T-helper 17 cell (primary cell): ENCODE measurements around the gene NLK. TPM values are rescaled to one million over a fixed set of nuclear protein-coding genes. Genes with fewer than 3 reads are reported as not detected.

Experiments used
- ATAC-seq: fragments of 150-1000 bp; cut with Tn5 transposase; 2 replicates; pipeline ENCODE4 v1.10.0; 2021; ENCODE audit warnings: mild to moderate bottlenecking, moderate library complexity
- DNase-seq, 3 donors: peaks; one replicate each; pipeline versions ENCODE4 v3.0.0 to v3.0.0-alpha.2; 2020 to 2021
- H3K9me3 ChIP-seq: one replicate; pipeline ENCODE4 v1.7.0; 2013; ENCODE audit warnings: low read length, mild to moderate bottlenecking; ENCODE audit not compliant: control insufficient read depth, poor library complexity, severe bottlenecking
- H3K27ac Mint-ChIP-seq: one replicate; pipeline ENCODE4 v1.8.0; 2022; ENCODE audit warnings: mild to moderate bottlenecking, moderate library complexity, mixed read lengths
- H3K27me3 Mint-ChIP-seq: one replicate; pipeline ENCODE4 v1.8.0; 2022; ENCODE audit warnings: mixed read lengths
- H3K36me3 Mint-ChIP-seq: one replicate; pipeline ENCODE4 v1.8.0; 2022; ENCODE audit warnings: low read depth, mixed read lengths
- H3K4me1 Mint-ChIP-seq: one replicate; pipeline ENCODE4 v1.8.0; 2022; ENCODE audit warnings: mild to moderate bottlenecking, mixed read lengths
- H3K4me3 Mint-ChIP-seq: one replicate; pipeline ENCODE4 v1.8.0; 2022; ENCODE audit warnings: mild to moderate bottlenecking, moderate library complexity, mixed read lengths
- total RNA-seq, 4 donors: library from RNA in 2 of 4; stranded (reverse) in 2 of 4; gene quantifications; one replicate each; pipeline ENCODE4 v1.2.3 and lab custom pipeline; 2022 to 2026

Gene NLK
- total RNA-seq, 2 donors from 2014 or later, result 12.3 to 15.1 TPM

GRCh38 chr17:28115046-28115445 is 72.6 kb downstream of the NLK start:
- DNase-seq, result no peak

DNA sequence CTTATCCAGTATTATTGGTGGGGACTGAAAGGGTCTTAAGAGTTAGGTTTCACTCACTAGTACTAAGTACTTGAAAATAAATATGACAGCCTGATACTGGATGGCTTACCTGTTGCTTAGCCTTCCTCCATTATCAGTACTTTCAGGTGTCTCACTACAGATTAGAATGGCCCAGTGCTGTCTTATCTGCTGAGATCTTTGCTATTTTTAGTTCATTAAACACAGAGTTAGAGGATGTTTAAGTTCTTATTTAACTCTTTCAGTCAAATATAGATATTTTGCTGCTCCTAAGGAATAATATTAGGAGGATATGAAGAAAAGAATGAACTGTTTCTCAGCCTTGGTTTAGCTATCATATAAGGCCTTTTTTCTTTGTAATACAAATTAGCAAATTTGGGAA is 74.8 kb downstream of the NLK start:
- H3K36me3 Mint-ChIP-seq, result peaks cover under 1% of the 10 kb centered on the region
- no peaks in the 10 kb centered on the region for H3K9me3 ChIP-seq
- no peak overlapping the region for H3K27ac Mint-ChIP-seq
- H3K4me1 Mint-ChIP-seq, result peaks cover 18% of the 10 kb centered on the region
- H3K27me3 Mint-ChIP-seq, result no peaks in the 10 kb centered on the region
- ATAC-seq (no peak), DNase-seq (no peak)
- no peak overlapping the region for H3K4me3 Mint-ChIP-seq

More at GRCh38 chr17:28115046-28115445, 72.6 kb downstream of the NLK start:
- H3K4me1 Mint-ChIP-seq, result peaks cover 18% of the 10 kb centered on the region
- H3K9me3 ChIP-seq, result no peaks in the 10 kb centered on the region
- no peaks in the 10 kb centered on the region for H3K36me3 Mint-ChIP-seq
- no peak overlapping the region for H3K4me3 Mint-ChIP-seq
- no peak overlapping the region for H3K27ac Mint-ChIP-seq
- no peak for ATAC-seq
- no peaks in the 10 kb centered on the region for H3K27me3 Mint-ChIP-seq

GRCh38 chr17:28118362-28118761 is 75.9 kb downstream of the NLK start:
- H3K36me3 Mint-ChIP-seq, result peaks cover 5% of the 10 kb centered on the region
- H3K9me3 ChIP-seq, result no peaks in the 10 kb centered on the region
- no peaks in the 10 kb centered on the region for H3K27me3 Mint-ChIP-seq
- DNase-seq, result no peak
- peak overlapping the region; percentile 50 for H3K4me3 Mint-ChIP-seq
- no peak for ATAC-seq
- H3K27ac Mint-ChIP-seq, result peak overlapping the region; percentile 62
- peaks cover 18% of the 10 kb centered on the region for H3K4me1 Mint-ChIP-seq

DNA sequence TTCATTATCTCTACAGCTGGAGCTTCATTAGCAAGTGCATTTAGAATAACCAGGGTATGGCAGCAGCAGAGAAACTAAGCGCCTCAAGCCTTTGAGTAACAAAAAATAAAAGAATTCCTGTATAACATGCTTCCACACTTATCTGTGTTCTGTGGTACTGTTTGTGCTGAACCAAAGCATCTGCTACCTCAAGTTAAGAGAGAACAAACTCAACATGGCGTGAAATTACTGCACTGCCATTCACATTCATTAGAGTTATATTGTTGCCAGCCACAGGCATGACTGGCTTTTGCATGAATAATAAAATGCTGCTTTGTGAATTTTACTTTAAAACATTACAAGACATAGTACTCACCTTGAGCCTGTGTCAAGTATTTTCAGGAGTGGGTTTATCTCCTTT is 76.6 kb downstream of the NLK start:
- H3K9me3 ChIP-seq, result no peaks in the 10 kb centered on the region
- DNase-seq (no peak), ATAC-seq (no peak)
- Mint-ChIP-seq H3K36me3 (peaks cover 5% of the 10 kb centered on the region), H3K4me1 (peaks cover 18% of the 10 kb centered on the region), H3K4me3 (no peak overlapping the region), H3K27me3 (no peaks in the 10 kb centered on the region), H3K27ac (peak overlapping the region; percentile 62)

DNA sequence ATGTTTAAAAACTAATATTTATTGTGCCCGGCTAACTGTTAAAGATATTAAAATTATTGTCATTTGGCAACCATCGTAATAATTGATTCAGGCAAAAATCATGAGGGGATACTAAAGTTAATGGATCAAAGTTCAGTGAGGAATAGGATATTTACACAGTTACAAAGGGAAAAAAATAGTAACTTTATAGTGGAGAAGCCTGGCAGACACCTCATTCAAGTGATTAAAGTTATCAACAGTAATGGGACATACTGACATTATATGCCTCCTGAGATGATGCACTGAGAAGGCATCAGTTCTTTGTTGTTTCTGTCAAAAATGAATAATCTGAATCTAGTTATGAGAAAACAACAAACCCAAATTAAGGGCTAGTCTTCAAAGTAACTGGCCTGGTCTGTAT is 77.1 kb downstream of the NLK start:
- H3K9me3 ChIP-seq, result no peaks in the 10 kb centered on the region
- Mint-ChIP-seq H3K27ac (no peak overlapping the region), H3K36me3 (peaks cover 5% of the 10 kb centered on the region), H3K4me1 (peaks cover 17% of the 10 kb centered on the region), H3K27me3 (no peaks in the 10 kb centered on the region), H3K4me3 (no peak overlapping the region)
- ATAC-seq, result no peak
- no peak for DNase-seq

- ATAC-seq, result no peak
- Mint-ChIP-seq H3K36me3 (peaks cover 5% of the 10 kb centered on the region), H3K27me3 (no peaks in the 10 kb centered on the region), H3K4me1 (peaks cover 12% of the 10 kb centered on the region), H3K27ac (no peak overlapping the region), H3K4me3 (no peak overlapping the region)
- H3K9me3 ChIP-seq, result no peaks in the 10 kb centered on the region
- no peak for DNase-seq
Observed at GRCh38 chr17:28120766-28121165, 78.3 kb downstream of the NLK start.

DNA sequence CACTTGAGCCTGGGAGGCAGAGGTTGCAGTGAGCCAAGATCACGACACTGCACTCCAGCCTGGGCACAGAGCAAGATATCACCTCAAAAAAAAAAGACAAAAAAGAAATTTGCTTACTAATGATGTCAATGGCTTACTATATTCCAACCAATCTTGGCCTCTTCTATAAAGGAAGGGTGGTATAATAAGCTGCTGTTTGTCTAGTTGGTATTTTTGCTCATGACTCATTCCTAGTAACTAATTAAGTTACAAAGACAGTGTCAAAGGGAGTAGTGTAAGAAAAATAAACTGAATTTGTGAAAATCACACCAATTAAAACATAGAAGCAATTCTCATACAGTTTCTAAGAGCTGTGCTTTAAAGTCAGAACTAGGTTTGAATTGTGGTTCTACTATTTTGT is 82.5 kb downstream of the NLK start:
- ATAC-seq (no peak), DNase-seq (no peak)
- H3K9me3 ChIP-seq, result no peaks in the 10 kb centered on the region
- Mint-ChIP-seq H3K27ac (no peak overlapping the region), H3K4me1 (no peaks in the 10 kb centered on the region), H3K36me3 (peaks cover 5% of the 10 kb centered on the region), H3K4me3 (no peak overlapping the region), H3K27me3 (no peaks in the 10 kb centered on the region)

GRCh38 chr17:28125526-28126378 is 83.3 kb downstream of the NLK start:
- Mint-ChIP-seq H3K36me3 (peaks cover 5% of the 10 kb centered on the region), H3K27ac (no peak overlapping the region), H3K4me3 (no peak overlapping the region), H3K27me3 (no peaks in the 10 kb centered on the region), H3K4me1 (no peaks in the 10 kb centered on the region)
- DNase-seq, result no peak
- ATAC-seq, result no peak
- H3K9me3 ChIP-seq, result no peaks in the 10 kb centered on the region

GRCh38 chr17:28127196-28127595 is 84.7 kb downstream of the NLK start:
- DNase-seq (no peak), ATAC-seq (no peak)
- H3K9me3 ChIP-seq, result no peaks in the 10 kb centered on the region
- Mint-ChIP-seq H3K4me3 (no peak overlapping the region), H3K27ac (no peak overlapping the region), H3K27me3 (no peaks in the 10 kb centered on the region), H3K36me3 (peaks cover 7% of the 10 kb centered on the region), H3K4me1 (no peaks in the 10 kb centered on the region)

DNA sequence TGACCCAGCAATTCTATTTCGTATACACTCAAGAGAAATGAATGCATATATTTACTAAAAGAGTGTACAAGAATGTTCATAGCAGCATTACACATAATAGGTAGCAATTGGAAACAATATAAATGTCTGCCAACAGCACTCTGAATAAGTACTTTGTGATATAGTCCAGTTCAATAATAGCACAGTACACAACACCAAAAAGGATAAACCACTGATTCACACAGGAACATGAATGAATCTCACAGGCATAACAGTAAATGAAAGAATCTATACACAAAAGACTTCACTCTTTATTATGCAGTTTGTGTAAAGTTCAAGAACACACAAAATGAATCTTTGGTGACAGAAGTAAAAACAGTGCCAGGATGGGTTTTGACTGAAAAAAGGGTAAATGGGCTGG is 86.3 kb downstream of the NLK start:
- H3K36me3 Mint-ChIP-seq, result peaks cover 2% of the 10 kb centered on the region
- ATAC-seq (no peak), DNase-seq (no peak)

DNA sequence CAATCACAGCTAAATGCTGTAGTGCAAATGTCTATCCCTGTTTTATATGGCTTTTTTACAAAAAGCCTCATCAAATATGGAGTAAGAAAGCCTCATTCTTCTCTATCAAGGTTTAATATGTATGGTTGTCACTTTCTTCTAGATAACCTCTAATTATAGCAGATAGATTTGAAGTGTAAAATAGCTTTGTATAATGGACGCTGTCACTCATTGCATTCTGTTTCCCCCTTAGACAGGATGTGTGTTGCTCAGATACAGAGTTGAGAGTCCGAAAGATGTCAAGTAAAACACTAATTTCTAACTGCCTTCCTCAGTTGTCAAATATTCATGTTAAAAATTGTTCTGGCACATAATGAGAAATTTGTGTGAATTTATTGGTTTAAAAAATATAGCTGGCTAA is 88.0 kb downstream of the NLK start:
- peaks cover 2% of the 10 kb centered on the region for H3K36me3 Mint-ChIP-seq
- DNase-seq, result no peak

More for the DNA sequence above, 86.3 kb downstream of the NLK start:
- Mint-ChIP-seq H3K4me3 (no peak overlapping the region), H3K27ac (no peak overlapping the region), H3K4me1 (peaks cover 2% of the 10 kb centered on the region), H3K27me3 (no peaks in the 10 kb centered on the region)
- H3K9me3 ChIP-seq, result no peaks in the 10 kb centered on the region

DNA sequence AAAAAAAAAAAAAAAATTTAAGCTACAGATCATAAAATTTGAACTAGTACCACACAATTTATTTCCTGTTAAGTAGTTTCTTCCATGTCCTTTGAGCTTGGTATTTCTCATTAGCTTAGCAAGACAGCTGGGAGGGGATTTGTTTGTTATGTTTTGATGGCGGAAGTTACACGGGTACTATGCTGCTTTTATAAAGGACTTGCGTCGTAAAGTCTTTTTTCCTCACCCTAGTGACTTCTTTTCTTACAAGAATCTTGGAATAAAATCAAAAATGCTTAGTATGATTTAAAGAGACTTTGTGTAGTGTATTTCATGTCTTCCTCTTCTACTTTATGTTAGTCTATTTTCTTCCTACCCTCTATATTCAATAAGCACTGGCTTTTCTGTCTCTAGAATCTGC is 89.1 kb downstream of the NLK start:
- no peaks in the 10 kb centered on the region for H3K9me3 ChIP-seq
- Mint-ChIP-seq H3K4me1 (peaks cover 2% of the 10 kb centered on the region), H3K27me3 (no peaks in the 10 kb centered on the region), H3K27ac (no peak overlapping the region), H3K36me3 (peaks cover 2% of the 10 kb centered on the region), H3K4me3 (no peak overlapping the region)
- DNase-seq (no peak), ATAC-seq (no peak)

More for the DNA sequence above, 88.0 kb downstream of the NLK start:
- Mint-ChIP-seq H3K27me3 (no peaks in the 10 kb centered on the region), H3K4me3 (no peak overlapping the region), H3K4me1 (peaks cover 2% of the 10 kb centered on the region), H3K27ac (no peak overlapping the region)
- ATAC-seq, result no peak
- H3K9me3 ChIP-seq, result no peaks in the 10 kb centered on the region

DNA sequence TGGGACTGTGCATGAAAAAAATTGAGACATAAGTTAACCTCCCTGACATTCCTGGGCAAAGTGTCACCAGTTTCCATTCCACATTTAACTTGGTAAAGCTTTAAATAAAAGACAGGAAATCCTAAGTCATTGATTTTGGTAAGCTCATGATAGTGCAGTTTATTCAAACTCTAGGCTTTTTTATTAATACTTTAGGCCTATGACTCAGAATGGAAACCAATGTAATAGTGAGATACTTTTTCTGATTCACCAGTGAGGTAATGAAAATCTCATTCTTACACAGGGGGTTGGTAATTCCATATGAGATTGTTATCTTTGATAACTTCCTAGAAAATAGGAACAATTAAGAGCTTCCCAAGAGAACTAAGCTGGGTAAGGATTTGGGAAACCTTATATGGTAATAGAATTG is 91.1 kb downstream of the NLK start:
- Mint-ChIP-seq H3K36me3 (peaks cover 2% of the 10 kb centered on the region), H3K27ac (no peak overlapping the region), H3K4me3 (no peak overlapping the region), H3K4me1 (peaks cover 2% of the 10 kb centered on the region), H3K27me3 (no peaks in the 10 kb centered on the region)
- H3K9me3 ChIP-seq, result no peaks in the 10 kb centered on the region
- DNase-seq (no peak), ATAC-seq (no peak)

DNA sequence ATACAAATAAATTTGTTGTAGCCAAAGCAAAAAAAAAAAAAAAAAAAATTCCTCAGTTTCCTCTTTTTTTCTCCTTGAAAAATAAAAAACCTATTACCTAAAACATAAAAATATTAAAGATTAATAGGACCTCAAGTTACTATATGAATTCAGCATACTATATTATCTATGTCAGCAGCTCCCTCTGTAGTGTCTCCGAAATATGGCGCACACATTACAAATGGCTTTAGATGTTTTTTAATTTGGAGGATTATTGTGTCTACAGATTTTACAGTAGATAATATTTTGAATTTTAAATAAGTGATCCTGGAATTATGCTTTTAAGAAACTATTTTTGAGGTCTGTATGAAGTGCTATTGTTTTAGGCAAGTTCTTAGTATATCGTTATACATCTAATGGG is 94.4 kb downstream of the NLK start:
- Mint-ChIP-seq H3K27ac (no peak overlapping the region), H3K36me3 (peaks cover 3% of the 10 kb centered on the region), H3K4me1 (peaks cover 2% of the 10 kb centered on the region), H3K4me3 (no peak overlapping the region), H3K27me3 (no peaks in the 10 kb centered on the region)
- no peak for ATAC-seq
- no peaks in the 10 kb centered on the region for H3K9me3 ChIP-seq
- no peak for DNase-seq
